ENCODE results near the gene BTBD7.

GRCh38 chr14:93299866-93300265 lies 33.0 kb downstream of the BTBD7 start:
- TF ChIP-seq CTCF (IDR thresholded peaks at IDR 0.05; ENCODE audit: insufficient read depth, low read length, poor library complexity, severe bottlenecking) (no peak), EZH2phosphoT487 (conservative IDR thresholded peaks at IDR 0.05; ENCODE audit: low read length) (no peak)

All from SU-DHL-6 (cell line).